Stimulated activated CD8-positive, alpha-beta memory T cell treated with anti-CD3 and anti-CD28 coated beads, Interleukin-12 subunit alpha, Interleukin-12 subunit beta, amount 100 ng/mL, for 4 hours (primary cell): Measurements from ENCODE around the gene IGFALS.
A peak's percentile ranks its signal among the peaks of the same experiment; 100 is the strongest.

Experiments used
- DNase-seq: peaks from one replicate; pipeline ENCODE4 v3.0.0-alpha.2; 2020; ENCODE audit warnings: low read depth

The IGFALS gene

DNA sequence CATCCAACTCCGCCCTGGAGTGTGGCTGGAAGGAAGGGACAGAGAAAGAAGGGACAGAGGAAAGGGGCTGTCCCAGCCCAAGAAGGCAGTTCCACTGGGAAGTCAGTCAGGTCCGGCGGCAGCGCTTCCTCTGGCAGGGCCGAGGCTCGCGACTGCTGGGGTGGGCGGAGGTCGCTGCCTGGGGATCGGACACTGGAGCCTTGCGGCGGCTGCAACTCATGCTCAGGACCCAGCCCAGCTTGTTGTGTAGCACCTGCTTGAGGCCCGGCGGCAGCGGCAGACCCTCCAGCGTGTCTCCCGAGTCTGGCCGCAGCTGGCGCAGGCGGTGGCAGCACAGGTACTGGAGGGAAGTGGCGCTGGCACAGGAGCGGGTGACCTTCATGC, 16.5 kb downstream of the IGFALS start:
- no peak for DNase-seq

DNA sequence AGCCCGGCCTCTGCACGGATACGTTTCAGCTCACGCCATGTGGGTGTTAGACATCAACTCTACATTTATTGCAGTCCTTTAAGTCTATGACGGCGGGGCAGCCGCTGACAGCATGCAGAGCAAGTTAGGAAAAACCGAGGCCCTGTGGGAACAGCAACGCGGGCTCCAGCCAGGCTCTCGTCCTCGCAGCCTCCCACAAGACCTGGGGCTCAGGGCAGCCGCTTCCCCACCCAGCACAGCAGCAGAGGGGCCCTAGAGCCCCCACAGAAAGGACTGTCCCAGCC, 16.9 kb downstream of the IGFALS start:
- no peak for DNase-seq

DNA sequence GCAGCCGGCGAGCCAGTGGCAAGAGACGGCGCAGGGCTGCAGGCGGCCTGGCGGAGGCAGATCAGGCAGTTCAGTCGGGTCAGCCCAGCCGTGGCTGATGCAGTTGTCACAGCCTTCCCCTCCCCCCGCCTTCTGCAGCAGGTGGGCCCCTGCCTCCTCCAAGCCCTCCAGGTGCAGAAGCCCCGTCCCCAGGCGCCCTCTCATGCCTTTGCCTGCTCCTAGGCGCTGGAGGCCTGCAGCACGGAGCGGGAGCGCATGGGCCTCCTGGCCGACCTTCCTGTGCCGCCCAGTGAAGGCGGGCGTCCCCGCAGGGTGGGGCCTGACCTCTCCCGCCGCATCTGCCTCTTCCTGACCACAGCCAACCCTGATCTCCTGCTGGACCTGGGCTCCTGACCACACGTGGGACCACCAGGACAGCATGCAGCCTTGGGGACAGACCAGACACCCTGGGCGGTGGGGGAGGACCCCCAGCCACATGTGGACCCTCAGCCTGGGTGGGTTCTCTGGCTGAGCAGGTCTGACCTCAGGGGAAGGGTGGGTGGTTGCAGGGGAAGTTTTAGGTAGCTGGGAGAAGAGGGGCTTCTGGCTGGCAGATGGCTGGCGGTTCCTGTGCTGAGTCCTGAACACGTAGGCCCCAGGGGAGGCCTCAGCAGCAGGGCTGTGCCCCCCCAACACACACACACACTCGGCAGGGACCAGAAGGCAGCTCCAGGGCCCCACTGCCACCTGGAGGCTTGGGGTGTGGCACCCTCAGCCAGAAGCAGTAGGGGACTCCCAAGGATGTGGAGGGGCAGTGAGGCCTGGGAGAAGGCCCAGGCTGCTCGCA, 17.4 kb downstream of the IGFALS start:
- DNase-seq = no peak

DNA sequence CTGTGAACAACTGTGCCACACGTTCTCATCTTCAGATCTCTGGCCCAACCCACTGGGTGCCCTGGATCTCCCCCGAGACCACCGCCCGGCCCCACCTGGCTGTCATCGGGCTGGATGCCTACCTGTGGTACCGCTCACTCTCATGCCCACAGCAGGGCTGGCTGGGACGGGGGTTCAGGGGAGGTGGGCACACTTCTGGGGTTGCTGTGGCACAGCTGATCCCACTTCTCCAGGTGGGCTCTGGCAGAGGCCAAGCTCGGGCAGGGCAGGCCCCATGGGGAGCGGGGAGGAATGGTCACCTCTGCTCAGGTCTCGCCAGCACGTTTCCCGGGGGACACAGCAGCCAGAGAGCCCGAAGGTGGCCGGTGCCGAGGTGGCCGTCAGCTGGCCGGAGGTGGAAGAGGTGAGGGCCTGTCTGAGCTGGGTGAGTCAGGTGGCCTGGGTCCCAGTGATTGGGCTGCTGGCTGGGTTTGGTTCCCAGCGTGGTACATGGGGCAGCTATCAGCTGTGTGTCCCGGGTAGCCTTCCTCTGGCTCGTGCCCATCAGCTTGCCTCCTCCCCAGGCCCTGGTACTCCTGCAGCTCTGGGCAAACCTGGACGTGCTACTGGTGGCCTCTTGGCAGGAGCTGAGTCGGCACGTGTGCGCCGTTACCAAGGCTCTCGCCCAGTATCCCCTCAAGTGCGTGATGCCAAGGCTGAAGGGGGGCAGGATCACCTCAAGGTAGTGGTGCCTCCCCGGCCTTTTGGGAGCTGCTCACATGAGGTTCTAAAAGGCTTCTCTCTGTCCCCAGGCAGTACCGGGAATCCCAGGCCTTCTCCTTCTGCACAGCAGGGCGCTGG, 18.3 kb downstream of the IGFALS start:
- no peak for DNase-seq

DNA sequence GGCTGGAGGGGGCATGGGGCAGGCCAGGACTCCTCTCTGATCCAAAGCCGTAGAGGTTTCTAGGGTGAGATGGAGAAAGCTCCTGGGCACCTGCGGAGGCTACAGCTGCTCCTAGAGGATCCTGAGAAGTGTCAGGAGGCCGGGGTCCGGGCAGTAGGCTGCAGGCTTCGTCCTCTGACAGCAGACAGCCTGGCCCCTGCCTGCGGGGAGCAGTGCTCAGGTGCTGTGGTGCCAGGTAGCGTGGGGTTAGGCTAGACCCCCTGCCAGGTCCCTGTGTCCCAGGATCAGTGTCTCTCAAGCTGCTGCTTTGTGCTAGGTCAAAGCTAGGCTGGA, 19.1 kb downstream of the IGFALS start:
- DNase-seq = no peak

DNA sequence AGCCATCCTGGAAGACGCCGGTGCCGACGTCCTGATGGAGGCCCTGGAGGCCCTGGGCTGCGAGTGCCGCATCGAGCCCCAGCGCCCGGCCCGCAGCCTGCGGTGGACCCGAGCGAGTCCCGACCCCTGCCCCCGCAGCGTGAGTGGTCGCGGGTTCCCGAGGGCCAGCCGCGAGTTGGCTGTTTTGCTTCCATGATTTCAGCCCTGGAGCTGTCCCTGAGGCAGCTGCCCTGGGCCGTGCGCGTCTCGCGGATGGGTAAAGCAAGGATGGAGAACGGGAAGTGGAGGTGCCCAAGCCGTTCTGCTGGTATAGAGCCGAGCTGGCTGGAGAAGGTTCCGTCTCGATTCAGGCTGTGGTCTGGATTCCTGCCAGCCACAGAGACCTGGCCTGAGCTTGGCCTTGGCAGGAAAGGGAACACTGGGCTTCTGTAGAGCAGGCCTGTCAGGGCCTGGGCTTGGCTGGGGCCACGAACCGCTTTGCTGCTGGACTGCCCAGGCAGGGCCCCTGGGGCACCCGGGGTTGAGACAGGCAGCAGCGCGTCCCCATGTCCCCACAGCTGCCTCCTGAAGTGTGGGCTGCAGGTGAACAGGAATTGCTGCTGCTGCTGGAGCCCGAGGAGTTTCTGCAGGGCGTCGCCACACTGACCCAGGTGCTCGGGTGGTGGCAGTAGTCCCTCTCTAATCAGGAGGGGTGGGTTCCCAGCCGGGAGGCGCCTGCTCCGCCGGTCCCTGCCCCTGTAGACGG, 19.6 kb downstream of the IGFALS start:
- no peak for DNase-seq

DNA sequence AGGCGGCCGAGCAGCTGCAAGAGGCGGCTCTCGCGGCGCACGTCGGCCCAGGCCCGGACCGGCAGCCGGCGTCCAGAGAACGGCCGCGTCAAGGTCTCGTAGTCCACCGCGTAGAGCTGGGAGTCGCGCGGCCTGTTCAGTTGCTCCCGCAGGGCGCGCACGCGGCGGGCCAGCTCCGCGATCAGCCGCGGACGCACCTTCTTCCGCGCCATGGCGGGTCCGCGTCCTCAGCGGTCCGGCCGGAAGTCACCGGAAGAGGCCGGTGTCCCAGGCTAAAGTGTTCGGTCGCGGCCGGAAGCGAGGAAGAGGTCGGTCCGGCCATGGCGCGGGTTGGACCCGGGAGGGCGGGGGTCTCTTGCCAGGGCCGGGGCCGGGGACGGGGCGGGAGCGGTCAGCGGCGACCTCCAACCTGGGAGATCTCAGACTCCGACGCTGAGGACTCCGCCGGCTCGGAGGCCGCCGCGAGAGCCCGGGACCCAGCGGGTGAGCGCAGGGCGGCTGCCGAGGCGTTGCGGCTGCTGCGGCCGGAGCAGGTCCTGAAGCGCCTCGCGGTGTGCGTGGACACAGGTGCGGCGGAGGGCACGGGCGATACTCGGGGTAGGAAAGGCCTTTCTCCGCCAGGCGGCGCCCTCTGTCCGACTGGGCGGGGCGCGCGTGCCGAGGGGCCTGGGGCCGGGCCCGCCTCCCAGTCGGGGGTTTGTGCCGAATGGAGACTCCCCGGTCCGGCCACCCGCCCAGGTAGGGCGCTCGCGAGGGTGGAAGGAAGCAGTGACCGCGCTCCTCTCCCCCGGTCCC, 20.4 kb downstream of the IGFALS start, which contains the start of gene MRPS34:
MRPS34 (minus strand) TSS at position 227 of the 795 bp plus-strand sequence; CDS start at position 212, 15 bp downstream.
- DNase-seq = peak; percentile 63

DNA sequence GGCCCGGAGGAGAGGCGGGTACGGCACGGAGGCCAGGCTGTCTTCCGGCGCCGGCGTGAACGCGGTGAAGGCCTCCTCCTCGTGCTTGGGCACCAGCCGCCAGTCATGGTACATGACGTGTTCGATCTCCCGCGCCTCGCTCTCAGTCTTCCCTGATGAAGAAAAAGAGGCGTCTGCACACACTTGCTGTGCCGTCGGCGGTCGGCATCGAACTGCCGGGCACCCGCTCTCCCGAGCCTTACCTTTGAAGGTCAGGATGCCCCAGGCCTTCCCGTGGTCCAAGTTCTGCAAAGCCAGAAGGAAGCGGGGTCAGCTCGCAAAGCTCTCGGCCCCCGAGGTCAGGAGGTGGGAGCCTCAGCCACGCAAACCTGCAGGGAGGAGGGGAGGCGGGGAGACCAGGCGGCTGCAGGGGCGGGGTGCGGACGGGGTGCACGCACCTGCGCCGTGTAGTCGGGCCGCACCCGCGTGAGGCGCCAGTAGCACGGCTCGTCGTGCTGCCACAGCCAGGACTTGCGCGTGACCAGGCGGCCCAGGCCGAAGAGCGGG, 21.1 kb downstream of the IGFALS start, which contains the start of gene EME2:
EME2 (plus strand) TSS at position 449 of the 546 bp plus-strand sequence. CDS start 418 bp downstream, outside the sequence.
- DNase-seq = no peak

DNA sequence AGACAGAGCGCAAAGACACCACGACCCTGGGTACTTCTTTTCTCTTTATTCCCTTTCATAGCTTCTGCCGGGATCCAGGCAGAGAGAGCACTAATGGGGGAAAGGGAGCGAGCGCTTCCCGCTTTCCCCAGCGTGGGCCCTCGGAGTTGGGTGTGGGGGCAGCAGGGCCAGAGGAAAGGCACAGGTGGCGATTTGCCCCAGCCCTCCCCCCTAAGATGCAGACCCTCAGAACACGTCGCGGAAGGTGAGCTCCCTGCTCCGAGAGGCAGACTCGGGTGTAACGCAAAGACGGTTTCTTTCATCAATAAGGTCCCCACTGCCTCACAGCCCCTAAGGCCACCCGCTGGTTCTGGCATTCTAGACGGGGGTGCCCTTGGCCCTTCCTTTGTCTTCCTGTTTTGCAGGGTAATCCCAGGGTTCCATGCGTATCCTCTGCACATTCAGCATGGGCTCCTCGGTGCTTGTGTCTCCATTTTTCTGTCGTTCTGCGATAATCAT, 21.6 kb downstream of the IGFALS start:
- no peak for DNase-seq

DNA sequence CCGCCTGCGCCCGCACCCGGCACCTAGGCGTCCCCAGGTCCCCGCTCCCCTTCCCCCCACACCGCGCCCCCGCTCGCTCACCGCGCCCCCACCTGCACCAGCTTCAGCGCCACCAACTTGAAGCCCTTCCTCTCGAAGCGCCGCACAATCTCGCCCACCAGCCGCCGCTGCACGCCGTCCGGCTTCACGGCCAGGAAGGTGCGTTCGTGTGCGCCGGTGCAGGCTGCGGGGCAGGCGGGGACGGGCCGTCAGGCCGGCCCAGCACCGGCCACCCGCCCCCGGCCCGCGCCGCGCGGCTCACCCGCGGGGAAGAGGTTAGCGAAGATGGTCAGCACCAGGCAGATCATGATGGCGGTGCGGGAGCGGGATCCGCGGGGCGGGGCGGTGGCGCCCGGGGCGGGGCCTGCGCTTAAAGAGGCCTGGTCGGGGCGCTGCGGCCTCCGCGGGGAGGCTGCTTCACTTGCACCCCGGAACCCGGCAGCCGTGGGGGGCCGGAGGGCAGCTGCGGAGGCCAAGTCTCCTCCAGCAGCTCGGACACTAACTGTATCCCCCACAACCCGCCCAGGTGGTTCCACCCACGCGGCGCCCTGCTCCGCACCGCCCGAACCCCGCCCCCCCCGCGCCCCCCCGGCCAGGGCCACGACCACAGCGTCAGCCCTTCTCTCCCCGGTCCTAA, 22.2 kb downstream of the IGFALS start, which contains the start of gene NME3:
NME3 (minus strand) TSS at position 356 of the 676 bp plus-strand sequence; CDS start at position 347, 9 bp downstream.
- peak; percentile 60 for DNase-seq

DNA sequence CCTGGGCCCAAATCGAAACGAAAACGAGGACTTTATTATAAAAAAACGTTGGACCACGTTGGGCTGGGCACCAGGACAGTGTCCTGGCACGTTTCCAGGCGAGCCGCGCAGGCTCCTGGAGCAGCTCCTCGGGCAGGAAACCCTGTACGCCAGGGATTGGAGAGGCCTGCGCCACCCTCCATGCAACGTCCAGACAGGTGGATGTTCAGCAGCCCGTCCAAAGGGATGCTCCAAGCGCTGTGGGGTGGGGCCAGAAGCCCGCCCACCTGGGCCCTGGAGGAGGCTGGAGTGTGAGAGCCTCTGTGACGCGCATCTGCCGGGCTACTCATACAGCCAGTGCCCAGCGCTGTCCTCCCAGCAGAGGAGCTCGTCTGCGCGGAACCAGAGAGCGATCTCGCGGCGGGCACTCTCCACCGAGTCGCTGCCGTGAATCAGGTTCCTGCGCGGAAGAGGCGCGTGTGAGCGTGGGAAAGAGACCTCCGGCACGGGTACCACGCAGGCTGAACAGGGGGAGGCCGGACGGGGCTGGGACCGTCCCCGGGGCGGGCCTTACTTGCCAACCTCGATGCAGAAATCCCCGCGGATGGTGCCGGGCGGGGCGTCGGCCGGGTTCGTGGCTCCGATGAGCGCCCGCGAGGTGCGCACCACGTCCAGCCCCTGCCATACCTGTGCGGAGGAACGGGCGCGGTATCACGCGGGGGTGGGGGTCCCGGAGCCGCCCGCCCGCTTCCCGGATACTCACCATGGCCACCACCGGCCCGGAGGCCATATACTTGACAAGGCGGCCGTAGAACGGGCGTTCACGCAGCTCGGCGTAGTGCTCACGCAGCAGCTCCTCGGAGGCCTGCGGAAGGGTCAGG, 22.9 kb downstream of the IGFALS start:
- peak; percentile 36 for DNase-seq

DNA sequence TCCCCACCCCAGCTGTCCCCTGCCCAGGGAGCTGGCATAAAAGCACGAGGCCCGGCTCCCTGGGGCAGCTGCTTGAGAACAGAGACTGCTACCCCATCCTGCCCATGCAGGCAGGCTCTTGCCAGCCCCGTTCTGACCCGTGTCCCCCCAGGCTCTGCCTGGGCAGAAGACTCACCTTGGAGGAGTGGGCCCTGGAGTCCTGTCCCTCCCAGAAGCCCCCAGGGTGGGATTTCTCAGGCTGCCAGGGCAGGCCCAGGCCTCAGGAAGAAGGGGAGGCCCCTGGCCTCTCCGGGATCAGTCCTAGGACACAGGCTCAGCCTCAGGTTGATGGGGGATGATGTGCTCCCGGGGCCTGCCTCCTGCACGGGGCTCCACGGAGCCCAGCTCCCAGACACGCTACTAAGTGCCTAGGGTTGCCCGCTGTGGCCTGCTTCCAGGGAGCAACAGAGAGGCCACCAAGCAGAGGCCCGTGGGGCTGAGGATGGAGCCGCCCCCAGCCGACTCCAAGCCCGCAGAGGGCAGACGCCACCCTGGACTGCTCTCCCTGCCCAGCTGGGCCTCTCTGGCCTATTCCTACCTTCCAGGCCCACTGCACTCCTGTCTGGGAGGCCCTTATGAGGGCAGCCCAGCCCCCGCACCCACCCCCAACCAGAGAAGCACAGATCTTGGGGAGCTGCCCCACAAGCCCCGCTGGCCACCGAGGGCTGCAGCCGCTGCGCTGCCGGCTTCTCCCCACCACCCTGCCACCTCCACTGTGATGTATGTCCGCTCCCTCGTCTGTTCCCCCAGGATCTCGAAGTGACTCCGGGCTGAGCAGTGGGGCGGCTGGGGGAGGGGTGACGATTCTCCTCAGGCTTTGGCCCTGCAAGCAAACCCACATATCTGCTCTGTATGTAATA, 23.9 kb downstream of the IGFALS start:
- DNase-seq = no peak

DNA sequence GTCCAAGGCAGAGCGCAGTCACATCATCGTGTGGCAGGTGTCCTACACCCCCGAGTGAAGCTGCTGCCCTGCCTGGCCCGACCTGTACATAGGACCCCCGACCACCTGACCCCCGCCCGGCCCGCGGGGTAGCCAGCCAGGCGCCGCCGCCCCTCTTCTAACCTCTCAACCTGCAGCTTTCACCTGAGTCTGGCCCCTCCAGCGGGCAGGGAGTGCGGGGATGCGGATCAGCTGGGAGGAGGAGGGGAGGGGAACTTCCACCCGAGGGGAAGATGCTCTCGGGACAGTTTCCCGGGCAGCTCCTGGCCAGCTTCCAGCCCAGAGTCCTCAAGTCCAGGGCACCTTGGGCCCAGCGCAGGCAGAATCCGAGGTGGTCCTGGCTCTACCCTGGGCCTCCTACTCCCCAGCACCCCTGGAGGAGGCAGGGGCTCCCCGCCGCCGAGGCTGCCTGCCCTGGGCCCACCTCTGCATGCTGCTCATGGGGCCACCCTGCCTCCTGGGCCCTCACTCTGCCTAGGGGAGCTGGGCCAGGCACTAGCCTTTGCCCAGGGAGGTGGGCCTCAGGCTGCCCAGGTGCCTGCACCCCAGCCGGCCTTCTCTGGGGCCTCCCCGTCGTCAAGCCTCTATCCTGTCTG, 24.6 kb downstream of the IGFALS start:
- no peak for DNase-seq

DNA sequence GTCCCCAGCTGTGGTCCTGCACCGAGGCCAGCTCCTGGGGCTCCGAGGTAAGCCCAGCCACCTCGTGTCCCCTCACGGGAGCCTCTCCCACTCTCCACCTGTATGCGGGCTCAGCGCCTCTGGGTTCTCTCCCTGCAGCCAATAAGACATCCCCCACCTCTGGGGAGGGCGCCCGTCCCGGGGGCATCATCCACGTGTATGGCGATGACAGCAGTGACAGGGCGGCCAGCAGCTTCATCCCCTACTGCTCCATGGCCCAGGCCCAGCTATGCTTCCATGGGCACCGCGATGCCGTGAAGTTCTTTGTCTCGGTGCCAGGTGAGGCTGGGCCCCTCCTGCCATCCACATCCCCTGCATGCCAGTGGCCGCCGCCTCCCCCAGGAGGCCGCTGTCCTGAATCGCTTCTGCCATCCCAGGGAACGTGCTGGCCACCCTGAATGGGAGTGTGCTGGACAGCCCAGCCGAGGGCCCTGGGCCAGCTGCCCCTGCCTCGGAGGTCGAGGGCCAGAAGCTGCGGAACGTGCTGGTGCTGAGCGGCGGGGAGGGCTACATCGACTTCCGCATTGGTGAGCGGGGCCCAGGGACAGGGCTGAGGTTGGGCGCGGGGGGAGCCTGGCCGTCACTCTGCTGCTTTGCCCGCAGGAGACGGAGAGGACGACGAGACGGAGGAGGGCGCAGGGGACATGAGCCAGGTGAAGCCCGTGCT, 25.3 kb downstream of the IGFALS start:
- DNase-seq = no peak

DNA sequence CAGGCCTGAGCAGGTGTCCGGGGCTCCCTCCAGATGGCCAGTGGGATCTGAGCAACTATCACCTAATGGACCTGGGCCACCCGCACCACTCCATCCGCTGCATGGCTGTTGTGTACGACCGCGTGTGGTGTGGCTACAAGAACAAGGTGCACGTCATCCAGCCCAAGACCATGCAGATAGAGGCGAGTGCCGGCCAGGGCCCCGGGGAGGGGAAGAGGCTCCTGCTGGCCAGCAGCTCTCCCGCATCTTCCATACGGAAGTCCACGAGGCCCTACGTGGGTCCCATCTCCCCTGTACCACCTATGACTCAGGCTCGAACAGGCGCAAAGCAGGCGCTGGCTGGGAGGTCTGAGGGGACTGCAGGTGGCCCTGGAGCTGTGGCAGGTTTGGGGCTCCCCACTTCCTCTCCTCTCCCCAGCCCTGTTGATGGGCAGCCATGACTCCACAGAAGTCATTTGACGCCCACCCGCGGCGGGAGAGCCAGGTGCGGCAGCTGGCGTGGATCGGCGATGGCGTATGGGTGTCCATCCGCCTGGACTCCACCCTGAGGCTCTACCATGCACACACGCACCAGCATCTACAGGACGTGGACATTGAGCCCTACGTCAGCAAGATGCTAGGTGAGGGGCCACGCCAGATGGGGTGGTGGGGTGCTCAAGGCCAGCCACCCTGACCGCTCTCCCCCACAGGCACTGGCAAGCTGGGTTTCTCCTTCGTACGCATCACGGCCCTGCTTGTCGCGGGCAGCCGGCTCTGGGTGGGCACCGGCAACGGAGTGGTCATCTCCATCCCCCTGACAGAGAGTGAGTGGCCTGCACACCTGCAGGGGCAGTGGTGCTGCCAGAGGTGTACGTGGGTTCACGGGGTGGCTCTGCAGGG, 26.1 kb downstream of the IGFALS start:
- no peak for DNase-seq

DNA sequence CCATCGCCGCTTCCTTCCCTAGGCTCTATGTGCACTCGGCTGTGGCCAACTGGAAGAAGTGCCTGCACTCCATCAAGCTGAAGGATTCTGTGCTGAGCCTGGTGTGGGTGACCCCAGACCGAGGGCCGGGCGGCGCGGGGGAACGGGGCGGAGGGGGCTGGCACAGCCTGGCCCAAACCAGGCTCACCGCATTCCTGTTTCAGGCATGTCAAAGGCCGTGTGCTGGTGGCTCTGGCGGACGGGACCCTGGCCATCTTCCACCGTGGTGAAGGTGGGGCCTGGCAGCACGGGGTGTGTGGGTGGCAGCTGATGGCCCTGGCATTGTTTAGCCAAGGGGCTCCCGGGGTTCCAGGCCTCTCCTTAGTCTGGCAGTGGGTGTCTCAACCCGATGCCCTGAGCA, 26.8 kb downstream of the IGFALS start:
- no peak for DNase-seq
